HCT116 (cell line): Measurements from ENCODE around the gene GFM1.

Source experiments
- EZH2 ChIP-seq: fragments of 200-600 bp; sonication (generic); IDR thresholded peaks from 2 replicates; pipeline ENCODE4 v1.6.1; 2017; ENCODE audit warnings: antibody characterized with exemption, mixed run types
- POLR2A ChIP-seq: IDR thresholded peaks from 2 replicates; pipeline ENCODE4 v1.7.0; 2011; ENCODE audit warnings: borderline replicate concordance; ENCODE audit not compliant: insufficient read depth, insufficient read length; ENCODE audit errors: extremely low read depth
- POLR2AphosphoS5 ChIP-seq: IDR thresholded peaks from 2 replicates; pipeline ENCODE4 v1.6.1; 2011; ENCODE audit warnings: mild to moderate bottlenecking, low read depth, low read length, moderate library complexity
- TCF7L2 ChIP-seq: IDR thresholded peaks from 2 replicates; pipeline ENCODE4 v1.7.0; 2011; ENCODE audit warnings: borderline replicate concordance, inconsistent platforms; ENCODE audit not compliant: insufficient read depth, insufficient read length; ENCODE audit errors: extremely low read depth
- YY1 ChIP-seq: IDR thresholded peaks from 2 replicates; pipeline ENCODE4 v1.6.1; 2011; ENCODE audit warnings: low read length, low read depth, moderate library complexity, mild to moderate bottlenecking; ENCODE audit not compliant: insufficient replicate concordance; ENCODE audit errors: extremely low read depth
- TF ChIP-seq, protein P1 (sequence below), 3 experiments: fragments of 200-600 bp in 1 of 3; sonication (generic) in 1 of 3; IDR thresholded peaks in 2 of 3; conservative IDR thresholded peaks in 1 of 3; 2 replicates each; pipeline ENCODE4 v1.5.1; 2012 to 2017; ENCODE audit warnings: low read depth in 2 of 3, low read length in 2 of 3, antibody characterized with exemption in 1 of 3, borderline replicate concordance in 1 of 3, control low read depth in 1 of 3, mild to moderate bottlenecking in 1 of 3, mixed read lengths in 1 of 3, mixed run types in 1 of 3, moderate library complexity in 1 of 3; ENCODE audit not compliant: insufficient read depth in 1 of 3
- TF ChIP-seq, protein P2 (sequence below): IDR thresholded peaks from 2 replicates; pipeline ENCODE4 v1.6.1; 2012

DNA sequence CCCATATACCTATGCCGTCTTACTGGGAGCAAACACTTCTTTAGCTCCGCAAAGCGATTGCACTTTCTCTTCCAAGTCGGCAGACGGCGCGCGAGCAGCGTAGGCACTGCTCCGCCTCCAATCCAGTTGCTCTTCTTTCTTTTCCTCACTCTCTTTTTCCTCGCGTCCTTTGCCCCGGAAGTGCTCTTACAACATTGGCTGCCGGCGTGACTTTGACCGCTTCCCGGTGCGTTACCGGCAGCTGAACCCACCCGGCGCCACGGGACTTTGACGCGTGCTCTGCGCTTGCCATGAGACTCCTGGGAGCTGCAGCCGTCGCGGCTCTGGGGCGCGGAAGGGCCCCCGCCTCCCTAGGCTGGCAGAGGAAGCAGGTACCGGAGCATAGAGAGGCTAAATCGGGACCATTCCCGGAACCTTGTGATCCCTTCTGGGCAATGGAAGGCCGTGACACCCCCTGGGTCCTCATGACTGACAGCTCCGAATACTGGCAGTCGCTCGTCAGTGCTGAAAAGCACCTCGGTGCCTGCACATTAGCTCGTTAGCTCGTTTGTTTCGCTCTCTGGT lies at the start of gene GFM1:
- TF ChIP-seq, protein P1, sequence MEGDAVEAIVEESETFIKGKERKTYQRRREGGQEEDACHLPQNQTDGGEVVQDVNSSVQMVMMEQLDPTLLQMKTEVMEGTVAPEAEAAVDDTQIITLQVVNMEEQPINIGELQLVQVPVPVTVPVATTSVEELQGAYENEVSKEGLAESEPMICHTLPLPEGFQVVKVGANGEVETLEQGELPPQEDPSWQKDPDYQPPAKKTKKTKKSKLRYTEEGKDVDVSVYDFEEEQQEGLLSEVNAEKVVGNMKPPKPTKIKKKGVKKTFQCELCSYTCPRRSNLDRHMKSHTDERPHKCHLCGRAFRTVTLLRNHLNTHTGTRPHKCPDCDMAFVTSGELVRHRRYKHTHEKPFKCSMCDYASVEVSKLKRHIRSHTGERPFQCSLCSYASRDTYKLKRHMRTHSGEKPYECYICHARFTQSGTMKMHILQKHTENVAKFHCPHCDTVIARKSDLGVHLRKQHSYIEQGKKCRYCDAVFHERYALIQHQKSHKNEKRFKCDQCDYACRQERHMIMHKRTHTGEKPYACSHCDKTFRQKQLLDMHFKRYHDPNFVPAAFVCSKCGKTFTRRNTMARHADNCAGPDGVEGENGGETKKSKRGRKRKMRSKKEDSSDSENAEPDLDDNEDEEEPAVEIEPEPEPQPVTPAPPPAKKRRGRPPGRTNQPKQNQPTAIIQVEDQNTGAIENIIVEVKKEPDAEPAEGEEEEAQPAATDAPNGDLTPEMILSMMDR (IDR thresholded peaks at IDR 0.05 in 2 of 3, conservative IDR thresholded peaks at IDR 0.05 in 1 of 3; ENCODE audit: borderline replicate concordance in 1 of 3, insufficient read depth in 1 of 3, low read depth in 2 of 3, low read length in 2 of 3), result peak; percentile 71 to 79 (median 78)
- TF ChIP-seq, protein P2, sequence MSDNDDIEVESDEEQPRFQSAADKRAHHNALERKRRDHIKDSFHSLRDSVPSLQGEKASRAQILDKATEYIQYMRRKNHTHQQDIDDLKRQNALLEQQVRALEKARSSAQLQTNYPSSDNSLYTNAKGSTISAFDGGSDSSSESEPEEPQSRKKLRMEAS, result peak; percentile 97
- peak; percentile 78 for TF ChIP-seq YY1
- TF ChIP-seq POLR2A, result no peak
- TF ChIP-seq POLR2AphosphoS5, result peak; percentile 72
- TF ChIP-seq TCF7L2, result peak; percentile 77
- TF ChIP-seq EZH2, result no peak
